NCI-H446 treated with DMSO at 0.1 percent for 48 hours (cell line): Measurements from ENCODE around the gene VAPB.

Experiments
- DNase-seq: peaks from one replicate; lab custom pipeline; 2025; lab: John Stamatoyannopoulos, UW

Gene VAPB

GRCh38 chr20:58483051-58483450 lies 94.0 kb downstream of the VAPB start:
- no peak for DNase-seq

- no peak for DNase-seq
These were observed 94.4 kb downstream of the VAPB start for GRCh38 chr20:58483470-58483869.

- DNase-seq: no peak
These were observed 96.4 kb downstream of the VAPB start for GRCh38 chr20:58485393-58485792.

- DNase-seq: no peak
These were observed 97.2 kb downstream of the VAPB start for GRCh38 chr20:58486207-58486606.

- no peak for DNase-seq
These were observed 103.2 kb downstream of the VAPB start for GRCh38 chr20:58492074-58492718.

GRCh38 chr20:58492795-58493524 lies 103.9 kb downstream of the VAPB start:
- DNase-seq: no peak

GRCh38 chr20:58494923-58495622 lies 106.0 kb downstream of the VAPB start:
- DNase-seq: no peak

- no peak for DNase-seq
These were observed 106.8 kb downstream of the VAPB start for GRCh38 chr20:58495623-58496428.

GRCh38 chr20:58496429-58496769 lies 107.4 kb downstream of the VAPB start:
- no peak for DNase-seq

- DNase-seq: no peak
These were observed 108.1 kb downstream of the VAPB start for GRCh38 chr20:58497076-58497641.

- DNase-seq: no peak
These were observed 108.9 kb downstream of the VAPB start for GRCh38 chr20:58497724-58498469.

GRCh38 chr20:58498470-58499068 lies 109.5 kb downstream of the VAPB start:
- no peak for DNase-seq

GRCh38 chr20:58500256-58500655 lies 111.2 kb downstream of the VAPB start:
- no peak for DNase-seq
